Astrocyte (in vitro differentiated cells and primary cell): ENCODE data around the gene SHC4. TPM values are rescaled to one million over a fixed set of nuclear protein-coding genes. Genes with fewer than 3 reads are reported as not detected.

ENCODE experiments used
- DNase-seq: peaks from one replicate; pipeline ENCODE4 v3.0.0-alpha.2; 2010; ENCODE audit warnings: low read depth
- FAIRE-seq: peaks from 2 replicates; lab custom pipeline; 2011; peaks lifted over from hg19 to GRCh38; lab: Jason Lieb, UNC
- H2AFZ ChIP-seq: 2 replicates; pipeline ENCODE4 v1.6.0; 2012; ENCODE audit warnings: low read depth, low read length, inconsistent platforms
- H3K27ac ChIP-seq: 2 replicates; pipeline ENCODE4 v1.5.1; 2011; ENCODE audit warnings: low read depth, low read length, inconsistent platforms
- H3K27me3 ChIP-seq: 2 replicates; pipeline ENCODE4 v1.6.0; 2011; ENCODE audit warnings: low read length, inconsistent platforms; ENCODE audit not compliant: insufficient read depth
- H3K36me3 ChIP-seq: 2 replicates; pipeline ENCODE4 v1.5.1; 2011; ENCODE audit warnings: low read length, inconsistent platforms; ENCODE audit not compliant: insufficient read depth
- H3K4me1 ChIP-seq: 2 replicates; pipeline ENCODE4 v1.5.1; 2011; ENCODE audit warnings: low read length, inconsistent platforms; ENCODE audit not compliant: insufficient read depth
- H3K4me2 ChIP-seq: 2 replicates; pipeline ENCODE4 v1.6.0; 2012; ENCODE audit warnings: low read length, inconsistent platforms
- H3K4me3 ChIP-seq: 2 replicates; pipeline ENCODE4 v1.5.1; 2011; ENCODE audit warnings: low read depth, mild to moderate bottlenecking, low read length, inconsistent platforms; ENCODE audit not compliant: insufficient read depth
- H3K79me2 ChIP-seq: 2 replicates; pipeline ENCODE4 v1.6.0; 2012; ENCODE audit warnings: mild to moderate bottlenecking, low read length, inconsistent platforms; ENCODE audit not compliant: insufficient read depth
- H3K9ac ChIP-seq: 2 replicates; pipeline ENCODE4 v1.6.0; 2012; ENCODE audit warnings: mild to moderate bottlenecking, low read length, inconsistent platforms
- H3K9me3 ChIP-seq: 2 replicates; pipeline ENCODE4 v1.5.1; 2012; ENCODE audit warnings: low read depth, mild to moderate bottlenecking, low read length, inconsistent platforms; ENCODE audit not compliant: insufficient read depth
- H4K20me1 ChIP-seq: 2 replicates; pipeline ENCODE4 v1.6.0; 2012; ENCODE audit warnings: low read length, inconsistent platforms; ENCODE audit not compliant: insufficient read depth
- H3K27ac Mint-ChIP-seq: one replicate; pipeline ENCODE4 v1.8.0; 2021; ENCODE audit warnings: mild to moderate bottlenecking, mixed read lengths; ENCODE audit not compliant: unreplicated experiment
- H3K27me3 Mint-ChIP-seq: one replicate; pipeline ENCODE4 v1.8.0; 2021; ENCODE audit warnings: low read depth, mixed read lengths; ENCODE audit not compliant: unreplicated experiment
- H3K36me3 Mint-ChIP-seq: one replicate; pipeline ENCODE4 v1.8.0; 2021; ENCODE audit warnings: low read depth, mixed read lengths; ENCODE audit not compliant: unreplicated experiment
- H3K4me1 Mint-ChIP-seq: one replicate; pipeline ENCODE4 v1.8.0; 2021; ENCODE audit warnings: low read depth, mixed read lengths; ENCODE audit not compliant: unreplicated experiment
- H3K4me3 Mint-ChIP-seq: one replicate; pipeline ENCODE4 v1.8.0; 2021; ENCODE audit warnings: mild to moderate bottlenecking, moderate library complexity, mixed read lengths; ENCODE audit not compliant: unreplicated experiment
- H3K9me3 Mint-ChIP-seq: one replicate; pipeline ENCODE4 v1.8.0; 2021; ENCODE audit warnings: mild to moderate bottlenecking, mixed read lengths; ENCODE audit not compliant: unreplicated experiment
- EZH2 ChIP-seq: IDR thresholded peaks from 2 replicates; pipeline ENCODE4 v1.6.1; 2012; ENCODE audit warnings: mild to moderate bottlenecking, low read length, inconsistent platforms; ENCODE audit not compliant: insufficient read depth
- total RNA-seq: library from RNA; stranded (reverse); gene quantifications from 2 replicates; pipeline ENCODE4 v1.2.1, GENCODE V29; 2021
- TF ChIP-seq, protein P1 (sequence below): IDR thresholded peaks from 2 replicates; pipeline ENCODE4 v1.5.1; 2011; ENCODE audit warnings: low read depth, mild to moderate bottlenecking, inconsistent platforms, low read length, moderate library complexity; ENCODE audit not compliant: insufficient read depth

SHC4 gene
- total RNA-seq, 1 donor from 2014 or later = 2.7 TPM

DNA sequence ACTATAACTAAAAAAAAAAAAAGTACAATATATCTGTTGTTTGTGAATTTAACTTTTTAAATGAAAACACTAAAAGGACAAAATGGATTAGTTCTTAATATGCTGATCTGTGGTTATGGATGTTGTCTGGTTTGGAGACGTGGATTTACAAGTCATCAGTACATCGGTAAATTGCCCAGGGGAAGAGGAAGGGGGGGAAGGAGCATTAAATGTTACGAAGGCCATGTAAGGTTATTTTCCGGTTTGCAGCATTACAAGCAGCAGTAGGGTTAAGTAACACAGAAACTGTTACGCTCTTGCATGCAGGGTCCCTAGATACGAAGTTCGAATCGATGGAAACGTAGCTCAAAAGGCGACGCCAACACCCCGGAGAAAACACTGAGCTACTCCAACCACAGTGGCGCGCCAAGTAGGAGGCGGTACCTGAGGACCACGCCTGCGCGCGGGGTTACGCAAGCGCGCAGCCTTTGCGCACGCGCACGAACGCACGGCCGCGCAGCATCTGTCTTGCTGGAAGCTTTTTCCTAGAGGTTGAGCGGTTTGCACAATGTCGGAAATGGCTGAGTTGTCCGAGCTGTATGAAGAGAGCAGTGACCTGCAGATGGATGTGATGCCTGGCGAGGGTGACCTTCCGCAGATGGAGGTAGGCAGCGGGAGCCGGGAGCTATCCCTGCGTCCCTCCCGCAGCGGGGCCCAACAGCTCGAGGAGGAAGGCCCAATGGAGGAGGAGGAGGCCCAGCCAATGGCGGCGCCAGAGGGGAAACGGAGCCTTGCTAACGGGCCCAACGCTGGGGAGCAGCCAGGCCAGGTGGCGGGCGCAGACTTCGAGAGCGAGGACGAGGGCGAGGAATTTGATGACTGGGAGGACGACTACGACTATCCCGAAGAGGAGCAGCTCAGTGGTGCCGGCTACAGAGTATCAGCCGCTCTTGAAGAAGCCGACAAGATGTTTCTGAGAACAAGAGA, 85.8 kb downstream of the SHC4 start, which contains the start of gene EID1:
Gene EID1 (plus strand): TSS at position 505 of the 966 bp plus-strand sequence. CDS start 43 bp downstream, at position 548.
- Histone ChIP-seq H4K20me1 (peaks cover 24% of the 10 kb centered on the region), H3K9me3 (no peaks in the 10 kb centered on the region), H3K9ac (peak within 1 kb of the TSS; percentile 94), H3K36me3 (no peaks in the 10 kb centered on the region), H3K4me3 (peak within 1 kb of the TSS; percentile 85), H2AFZ (peak within 1 kb of the TSS; percentile 92), H3K79me2 (peaks cover 24% of the 10 kb centered on the region), H3K4me2 (peak within 1 kb of the TSS; percentile 81), H3K4me1 (peaks cover 11% of the 10 kb centered on the region), H3K27ac (peak within 1 kb of the TSS; percentile 86), H3K27me3 (no peaks in the 10 kb centered on the region)
- peaks cover 1% of the 10 kb centered on the region for H3K36me3 Mint-ChIP-seq
- H3K27me3 Mint-ChIP-seq = no peaks in the 10 kb centered on the region
- peak within 1 kb of the TSS; percentile 99 for H3K4me3 Mint-ChIP-seq
- FAIRE-seq = peak; percentile 13
- peaks cover 12% of the 10 kb centered on the region for H3K4me1 Mint-ChIP-seq
- DNase-seq = peak; percentile 91
- H3K27ac Mint-ChIP-seq = peak within 1 kb of the TSS; percentile 96
- no peaks in the 10 kb centered on the region for H3K9me3 Mint-ChIP-seq
- no peak for TF ChIP-seq EZH2
- TF ChIP-seq, protein P1, sequence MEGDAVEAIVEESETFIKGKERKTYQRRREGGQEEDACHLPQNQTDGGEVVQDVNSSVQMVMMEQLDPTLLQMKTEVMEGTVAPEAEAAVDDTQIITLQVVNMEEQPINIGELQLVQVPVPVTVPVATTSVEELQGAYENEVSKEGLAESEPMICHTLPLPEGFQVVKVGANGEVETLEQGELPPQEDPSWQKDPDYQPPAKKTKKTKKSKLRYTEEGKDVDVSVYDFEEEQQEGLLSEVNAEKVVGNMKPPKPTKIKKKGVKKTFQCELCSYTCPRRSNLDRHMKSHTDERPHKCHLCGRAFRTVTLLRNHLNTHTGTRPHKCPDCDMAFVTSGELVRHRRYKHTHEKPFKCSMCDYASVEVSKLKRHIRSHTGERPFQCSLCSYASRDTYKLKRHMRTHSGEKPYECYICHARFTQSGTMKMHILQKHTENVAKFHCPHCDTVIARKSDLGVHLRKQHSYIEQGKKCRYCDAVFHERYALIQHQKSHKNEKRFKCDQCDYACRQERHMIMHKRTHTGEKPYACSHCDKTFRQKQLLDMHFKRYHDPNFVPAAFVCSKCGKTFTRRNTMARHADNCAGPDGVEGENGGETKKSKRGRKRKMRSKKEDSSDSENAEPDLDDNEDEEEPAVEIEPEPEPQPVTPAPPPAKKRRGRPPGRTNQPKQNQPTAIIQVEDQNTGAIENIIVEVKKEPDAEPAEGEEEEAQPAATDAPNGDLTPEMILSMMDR = no peak

DNA sequence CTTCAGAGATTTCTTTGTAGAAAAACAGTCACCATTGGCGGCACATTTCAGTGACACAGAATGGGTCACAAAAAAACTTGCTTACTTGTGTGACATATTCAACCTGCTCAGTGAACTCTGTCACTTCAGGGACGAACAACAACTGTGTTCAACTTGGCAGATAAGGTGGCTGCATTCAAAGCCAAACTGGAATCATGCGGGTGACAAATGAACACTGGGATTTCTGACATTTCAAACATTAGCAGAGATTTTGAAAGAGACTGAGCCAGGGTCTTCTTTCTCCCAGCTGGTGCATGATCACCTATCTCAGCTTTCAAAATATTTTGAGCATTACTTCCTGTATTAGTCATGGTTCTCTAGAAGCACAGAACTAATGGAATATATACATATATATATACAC, 87.7 kb downstream of the SHC4 start:
- Histone ChIP-seq H3K9ac (no peak overlapping the region), H3K36me3 (no peaks in the 10 kb centered on the region), H3K4me1 (peaks cover 11% of the 10 kb centered on the region), H3K27ac (no peak overlapping the region), H3K9me3 (no peaks in the 10 kb centered on the region), H3K27me3 (no peaks in the 10 kb centered on the region), H3K4me3 (no peak overlapping the region), H3K79me2 (peaks cover 24% of the 10 kb centered on the region), H3K4me2 (no peak overlapping the region), H4K20me1 (peaks cover 24% of the 10 kb centered on the region), H2AFZ (no peak overlapping the region)
- TF ChIP-seq, protein P1 = no peak
- no peak for TF ChIP-seq EZH2
- no peak for DNase-seq
- H3K4me1 Mint-ChIP-seq = peaks cover 12% of the 10 kb centered on the region
- no peak overlapping the region for H3K27ac Mint-ChIP-seq
- H3K36me3 Mint-ChIP-seq = peaks cover 1% of the 10 kb centered on the region
- no peak for FAIRE-seq
- no peaks in the 10 kb centered on the region for H3K9me3 Mint-ChIP-seq
- H3K27me3 Mint-ChIP-seq = no peaks in the 10 kb centered on the region
- no peak overlapping the region for H3K4me3 Mint-ChIP-seq
